Measurements from ENCODE around the gene NCKIPSD. TPM values are rescaled to one million over a fixed set of nuclear protein-coding genes. Genes with fewer than 3 reads are reported as not detected.

Gene NCKIPSD
- total RNA-seq, 1 donor from 2014 or later: 45.5 TPM

DNA sequence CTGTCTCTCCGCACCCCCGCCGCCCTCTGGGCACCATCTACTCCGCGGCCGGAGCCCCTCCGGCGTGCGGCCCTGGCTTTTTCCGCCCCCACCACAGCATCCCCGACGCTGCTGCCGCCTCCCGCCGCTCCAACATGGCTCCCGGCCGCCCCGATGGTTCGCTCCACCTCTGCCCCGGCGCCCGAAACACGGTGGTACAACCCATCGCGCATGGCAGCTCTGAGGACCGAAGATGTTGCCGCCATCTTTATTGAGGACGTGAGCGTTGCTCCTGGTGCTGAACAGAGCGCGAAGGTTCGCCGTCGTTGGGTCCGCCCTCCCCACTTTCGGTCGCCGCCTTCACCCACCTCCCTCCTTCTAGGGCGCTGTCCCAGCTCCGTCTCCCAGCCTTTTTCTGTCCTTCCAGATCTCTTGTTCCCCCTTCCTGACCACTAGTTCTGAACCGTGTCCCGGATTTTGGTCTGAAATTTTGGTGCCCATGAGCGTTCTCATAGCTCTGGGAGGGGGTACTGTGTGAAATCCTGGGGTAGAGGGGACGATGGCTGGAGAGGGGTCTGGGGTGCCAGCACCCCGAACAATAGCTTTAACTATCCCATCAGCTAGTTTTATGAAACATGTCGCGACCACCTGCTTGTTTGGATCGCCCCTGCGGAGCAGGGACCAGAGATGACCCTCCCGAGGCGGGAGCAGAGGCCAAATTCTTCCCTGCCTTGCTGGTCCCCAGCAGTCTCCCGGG is 22.8 kb downstream of the NCKIPSD start, which contains the start of gene CELSR3:
Gene CELSR3 (minus strand): TSS at position 134 of the 736 bp plus-strand sequence. CDS start 252 bp downstream, outside the sequence.
- DNase-seq (ENCODE audit: low read depth): no peak
- no peak for TF ChIP-seq CTCF (conservative IDR thresholded peaks at IDR 0.05; ENCODE audit: low read depth, low read length)
- H3K4me3 ChIP-seq (ENCODE audit: low read depth, low read length): peak within 1 kb of the TSS; percentile 76

DNA sequence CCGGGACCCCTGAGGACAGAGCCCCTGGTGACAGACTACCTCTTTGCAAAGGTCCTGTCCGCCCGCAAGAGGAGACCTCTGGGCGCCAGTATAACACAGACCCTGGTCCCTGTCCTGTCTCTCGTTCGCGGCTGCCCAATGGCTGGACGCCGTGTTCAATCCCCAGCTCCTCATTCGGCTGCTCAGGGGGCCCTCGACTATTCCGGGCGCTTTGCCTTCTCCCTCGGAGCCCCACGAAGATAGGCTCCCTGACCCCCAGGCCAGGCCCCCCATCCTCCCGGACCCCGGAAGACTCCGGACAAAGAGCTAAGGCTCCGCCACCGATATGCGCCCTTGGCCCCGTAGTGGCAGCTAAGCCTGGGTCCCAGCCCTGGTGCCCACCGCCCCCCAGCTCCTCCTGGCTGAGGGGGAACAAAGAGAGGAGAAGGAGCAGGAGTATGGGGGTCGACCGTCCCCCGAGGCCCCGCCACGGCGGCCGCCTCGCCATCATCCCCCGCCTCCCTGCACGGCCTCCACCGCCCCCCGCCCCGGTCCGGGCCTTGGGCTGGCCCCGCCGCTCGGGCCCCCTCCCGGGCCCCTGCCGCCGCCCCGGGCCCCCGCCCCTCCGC is 23.5 kb downstream of the NCKIPSD start:
- TF ChIP-seq CTCF (conservative IDR thresholded peaks at IDR 0.05; ENCODE audit: low read depth, low read length): no peak
- H3K4me3 ChIP-seq (ENCODE audit: low read depth, low read length): peak overlapping the region; percentile 76
- no peak for DNase-seq (ENCODE audit: low read depth)

- no peak for DNase-seq (ENCODE audit: low read depth)
- no peak for TF ChIP-seq CTCF (conservative IDR thresholded peaks at IDR 0.05; ENCODE audit: low read depth, low read length)
- peak overlapping the region; percentile 76 for H3K4me3 ChIP-seq (ENCODE audit: low read depth, low read length)
These were observed 24.1 kb downstream of the NCKIPSD start for GRCh38 chr3:48661501-48662144.

GRCh38 chr3:48660800-48661400 is 24.8 kb downstream of the NCKIPSD start:
- H3K4me3 ChIP-seq (ENCODE audit: low read depth, low read length): peak overlapping the region; percentile 76
- DNase-seq (ENCODE audit: low read depth): no peak
- TF ChIP-seq CTCF (conservative IDR thresholded peaks at IDR 0.05; ENCODE audit: low read depth, low read length): no peak

- TF ChIP-seq CTCF (conservative IDR thresholded peaks at IDR 0.05; ENCODE audit: low read depth, low read length): no peak
- peak overlapping the region; percentile 62 for H3K4me3 ChIP-seq (ENCODE audit: low read depth, low read length)
- no peak for DNase-seq (ENCODE audit: low read depth)
These were observed 28.9 kb downstream of the NCKIPSD start for GRCh38 chr3:48656841-48657281.

- DNase-seq (ENCODE audit: low read depth): no peak
- H3K4me3 ChIP-seq (ENCODE audit: low read depth, low read length): peak overlapping the region; percentile 62
- TF ChIP-seq CTCF (conservative IDR thresholded peaks at IDR 0.05; ENCODE audit: low read depth, low read length): peak; percentile 65
These were observed 29.5 kb downstream of the NCKIPSD start for GRCh38 chr3:48656061-48656840.

All from epithelial cell of proximal tubule (primary cell).